ENCODE data around the gene FGF11. TPM values are rescaled to one million over a fixed set of nuclear protein-coding genes. Genes with fewer than 3 reads are reported as not detected.

FGF11 gene
- total and polyA plus RNA-seq, 2 of the 13 experiments (the other 11 are each of a cell fraction or from before 2014, with no cell fraction given) = 0.20 to 7.6 TPM

DNA sequence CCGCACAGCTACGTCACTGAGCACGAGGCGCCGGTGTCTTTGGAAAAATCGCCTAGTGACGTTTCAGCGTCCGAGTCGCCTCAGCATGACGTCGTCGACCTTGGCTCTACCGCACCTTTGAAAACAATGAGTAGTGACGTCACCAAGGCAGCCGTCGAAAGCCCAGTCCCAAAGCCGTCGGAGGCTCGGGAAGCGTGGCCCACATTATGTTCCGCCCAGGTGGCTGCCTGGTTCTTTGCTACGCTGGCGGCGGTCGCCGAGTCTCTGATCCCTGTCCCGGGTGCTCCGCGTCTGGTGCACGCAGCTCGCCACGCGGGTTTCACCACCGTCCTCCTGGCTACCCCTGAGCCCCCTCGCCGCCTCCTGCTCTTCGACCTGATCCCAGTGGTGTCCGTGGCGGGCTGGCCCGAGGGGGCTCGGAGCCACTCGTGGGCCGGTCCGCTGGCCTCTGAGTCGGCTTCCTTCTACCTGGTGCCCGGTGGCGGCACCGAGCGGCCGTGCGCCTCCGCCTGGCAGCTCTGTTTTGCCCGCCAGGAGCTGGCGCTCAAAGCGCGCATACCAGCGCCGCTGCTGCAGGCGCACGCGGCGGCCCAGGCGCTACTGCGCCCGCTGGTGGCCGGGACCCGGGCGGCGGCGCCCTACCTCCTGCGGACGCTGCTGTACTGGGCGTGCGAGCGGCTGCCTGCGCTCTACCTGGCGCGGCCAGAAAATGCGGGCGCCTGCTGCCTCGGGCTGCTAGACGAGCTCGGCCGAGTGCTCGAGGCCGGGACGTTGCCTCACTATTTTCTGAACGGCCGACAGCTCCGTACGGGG lies 2.5 kb upstream of the FGF11 start (continued):
- no peak for TF ChIP-seq EZH2 (conservative IDR thresholded peaks at IDR 0.05; ENCODE audit: low read depth, low read length)
- TF ChIP-seq ATF7-NPFF (CRISPR knock-in tag; IDR thresholded peaks at IDR 0.05; ENCODE audit: low read depth) = peak; percentile 34; the same call in 1 of the 2 replicates
- TF ChIP-seq, protein P1, sequence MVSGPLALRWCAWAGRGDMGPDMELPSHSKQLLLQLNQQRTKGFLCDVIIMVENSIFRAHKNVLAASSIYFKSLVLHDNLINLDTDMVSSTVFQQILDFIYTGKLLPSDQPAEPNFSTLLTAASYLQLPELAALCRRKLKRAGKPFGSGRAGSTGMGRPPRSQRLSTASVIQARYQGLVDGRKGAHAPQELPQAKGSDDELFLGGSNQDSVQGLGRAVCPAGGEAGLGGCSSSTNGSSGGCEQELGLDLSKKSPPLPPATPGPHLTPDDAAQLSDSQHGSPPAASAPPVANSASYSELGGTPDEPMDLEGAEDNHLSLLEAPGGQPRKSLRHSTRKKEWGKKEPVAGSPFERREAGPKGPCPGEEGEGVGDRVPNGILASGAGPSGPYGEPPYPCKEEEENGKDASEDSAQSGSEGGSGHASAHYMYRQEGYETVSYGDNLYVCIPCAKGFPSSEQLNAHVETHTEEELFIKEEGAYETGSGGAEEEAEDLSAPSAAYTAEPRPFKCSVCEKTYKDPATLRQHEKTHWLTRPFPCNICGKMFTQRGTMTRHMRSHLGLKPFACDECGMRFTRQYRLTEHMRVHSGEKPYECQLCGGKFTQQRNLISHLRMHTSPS (CRISPR knock-in tag; IDR thresholded peaks at IDR 0.05; ENCODE audit: low read depth) = peak; percentile 57; the same call in 1 of the 2 replicates
- 0 out of 2 replicates have a peak, but pooled peaks have one; percentile 50 for TF ChIP-seq SALL1 (CRISPR knock-in tag; IDR thresholded peaks at IDR 0.05)
- TF ChIP-seq, protein P2, sequence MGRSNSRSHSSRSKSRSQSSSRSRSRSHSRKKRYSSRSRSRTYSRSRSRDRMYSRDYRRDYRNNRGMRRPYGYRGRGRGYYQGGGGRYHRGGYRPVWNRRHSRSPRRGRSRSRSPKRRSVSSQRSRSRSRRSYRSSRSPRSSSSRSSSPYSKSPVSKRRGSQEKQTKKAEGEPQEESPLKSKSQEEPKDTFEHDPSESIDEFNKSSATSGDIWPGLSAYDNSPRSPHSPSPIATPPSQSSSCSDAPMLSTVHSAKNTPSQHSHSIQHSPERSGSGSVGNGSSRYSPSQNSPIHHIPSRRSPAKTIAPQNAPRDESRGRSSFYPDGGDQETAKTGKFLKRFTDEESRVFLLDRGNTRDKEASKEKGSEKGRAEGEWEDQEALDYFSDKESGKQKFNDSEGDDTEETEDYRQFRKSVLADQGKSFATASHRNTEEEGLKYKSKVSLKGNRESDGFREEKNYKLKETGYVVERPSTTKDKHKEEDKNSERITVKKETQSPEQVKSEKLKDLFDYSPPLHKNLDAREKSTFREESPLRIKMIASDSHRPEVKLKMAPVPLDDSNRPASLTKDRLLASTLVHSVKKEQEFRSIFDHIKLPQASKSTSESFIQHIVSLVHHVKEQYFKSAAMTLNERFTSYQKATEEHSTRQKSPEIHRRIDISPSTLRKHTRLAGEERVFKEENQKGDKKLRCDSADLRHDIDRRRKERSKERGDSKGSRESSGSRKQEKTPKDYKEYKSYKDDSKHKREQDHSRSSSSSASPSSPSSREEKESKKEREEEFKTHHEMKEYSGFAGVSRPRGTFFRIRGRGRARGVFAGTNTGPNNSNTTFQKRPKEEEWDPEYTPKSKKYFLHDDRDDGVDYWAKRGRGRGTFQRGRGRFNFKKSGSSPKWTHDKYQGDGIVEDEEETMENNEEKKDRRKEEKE (IDR thresholded peaks at IDR 0.05) = no peak
- TF ChIP-seq MEIS2 (CRISPR knock-in tag; IDR thresholded peaks at IDR 0.05) = 0 out of 2 replicates have a peak, but pooled peaks have one; percentile 32
- TF ChIP-seq SMAD9 (CRISPR knock-in tag; IDR thresholded peaks at IDR 0.05) = no peak
- TF ChIP-seq NFKB2 (CRISPR knock-in tag; IDR thresholded peaks at IDR 0.05; ENCODE audit: borderline replicate concordance) = no peak
- TF ChIP-seq REPIN1 (CRISPR knock-in tag; IDR thresholded peaks at IDR 0.05; ENCODE audit: borderline replicate concordance, low read depth) = no peak
- TF ChIP-seq, protein P3, sequence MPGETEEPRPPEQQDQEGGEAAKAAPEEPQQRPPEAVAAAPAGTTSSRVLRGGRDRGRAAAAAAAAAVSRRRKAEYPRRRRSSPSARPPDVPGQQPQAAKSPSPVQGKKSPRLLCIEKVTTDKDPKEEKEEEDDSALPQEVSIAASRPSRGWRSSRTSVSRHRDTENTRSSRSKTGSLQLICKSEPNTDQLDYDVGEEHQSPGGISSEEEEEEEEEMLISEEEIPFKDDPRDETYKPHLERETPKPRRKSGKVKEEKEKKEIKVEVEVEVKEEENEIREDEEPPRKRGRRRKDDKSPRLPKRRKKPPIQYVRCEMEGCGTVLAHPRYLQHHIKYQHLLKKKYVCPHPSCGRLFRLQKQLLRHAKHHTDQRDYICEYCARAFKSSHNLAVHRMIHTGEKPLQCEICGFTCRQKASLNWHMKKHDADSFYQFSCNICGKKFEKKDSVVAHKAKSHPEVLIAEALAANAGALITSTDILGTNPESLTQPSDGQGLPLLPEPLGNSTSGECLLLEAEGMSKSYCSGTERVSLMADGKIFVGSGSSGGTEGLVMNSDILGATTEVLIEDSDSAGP (CRISPR knock-in tag; IDR thresholded peaks at IDR 0.05; ENCODE audit: borderline replicate concordance) = no peak
- no peak for TF ChIP-seq EHMT2 (IDR thresholded peaks at IDR 0.05; ENCODE audit: borderline replicate concordance, low read depth, low read length)
- TF ChIP-seq ZNF792 (CRISPR knock-in tag; IDR thresholded peaks at IDR 0.05) = no peak
- TF ChIP-seq BCL6 (CRISPR knock-in tag; IDR thresholded peaks at IDR 0.05) = no peak
- TF ChIP-seq MYC (CRISPR knock-in tag; IDR thresholded peaks at IDR 0.05; ENCODE audit: borderline replicate concordance) = peak; percentile 80
- TF ChIP-seq, protein P4, sequence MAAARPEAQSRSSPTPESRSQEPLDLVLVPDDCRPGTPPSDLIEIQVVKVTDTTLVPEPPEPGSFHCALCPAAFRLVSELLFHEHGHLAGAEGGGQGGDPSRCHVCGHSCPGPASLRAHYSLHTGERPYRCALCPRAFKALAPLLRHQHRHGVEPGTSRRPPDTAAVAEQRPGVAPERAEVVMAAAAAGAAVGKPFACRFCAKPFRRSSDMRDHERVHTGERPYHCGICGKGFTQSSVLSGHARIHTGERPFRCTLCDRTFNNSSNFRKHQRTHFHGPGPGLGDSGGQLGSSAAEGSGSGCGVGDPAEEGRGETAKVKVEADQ (CRISPR knock-in tag; IDR thresholded peaks at IDR 0.05; ENCODE audit: borderline replicate concordance) = no peak
- TF ChIP-seq, protein P5, sequence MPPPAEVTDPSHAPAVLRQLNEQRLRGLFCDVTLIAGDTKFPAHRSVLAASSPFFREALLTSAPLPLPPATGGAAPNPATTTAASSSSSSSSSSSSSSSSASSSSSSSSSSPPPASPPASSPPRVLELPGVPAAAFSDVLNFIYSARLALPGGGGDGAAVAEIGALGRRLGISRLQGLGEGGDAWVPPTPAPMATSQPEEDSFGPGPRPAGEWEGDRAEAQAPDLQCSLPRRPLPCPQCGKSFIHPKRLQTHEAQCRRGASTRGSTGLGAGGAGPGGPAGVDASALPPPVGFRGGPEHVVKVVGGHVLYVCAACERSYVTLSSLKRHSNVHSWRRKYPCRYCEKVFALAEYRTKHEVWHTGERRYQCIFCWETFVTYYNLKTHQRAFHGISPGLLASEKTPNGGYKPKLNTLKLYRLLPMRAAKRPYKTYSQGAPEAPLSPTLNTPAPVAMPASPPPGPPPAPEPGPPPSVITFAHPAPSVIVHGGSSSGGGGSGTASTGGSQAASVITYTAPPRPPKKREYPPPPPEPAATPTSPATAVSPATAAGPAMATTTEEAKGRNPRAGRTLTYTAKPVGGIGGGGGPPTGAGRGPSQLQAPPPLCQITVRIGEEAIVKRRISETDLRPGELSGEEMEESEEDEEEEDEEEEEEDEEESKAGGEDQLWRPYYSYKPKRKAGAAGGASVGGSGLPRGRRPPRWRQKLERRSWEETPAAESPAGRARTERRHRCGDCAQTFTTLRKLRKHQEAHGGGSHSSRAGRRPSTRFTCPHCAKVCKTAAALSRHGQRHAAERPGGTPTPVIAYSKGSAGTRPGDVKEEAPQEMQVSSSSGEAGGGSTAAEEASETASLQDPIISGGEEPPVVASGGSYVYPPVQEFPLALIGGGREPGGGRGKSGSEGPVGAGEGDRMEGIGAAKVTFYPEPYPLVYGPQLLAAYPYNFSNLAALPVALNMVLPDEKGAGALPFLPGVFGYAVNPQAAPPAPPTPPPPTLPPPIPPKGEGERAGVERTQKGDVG (CRISPR knock-in tag; IDR thresholded peaks at IDR 0.05; ENCODE audit: borderline replicate concordance) = no peak
- no peak for TF ChIP-seq CENPX (CRISPR knock-in tag; IDR thresholded peaks at IDR 0.05)
- TF ChIP-seq XRCC5 (optimal IDR thresholded peaks at IDR 0.05; ENCODE audit: low read length) = peak; percentile 76

Data from HepG2 (cell line).